ENCODE measurements around the gene S100A6. TPM values are rescaled to one million over a fixed set of nuclear protein-coding genes. Genes with fewer than 3 reads are reported as not detected.
"Not testable (repeated sequence)": the region's sequence is repeated elsewhere in the genome, so short reads cannot be mapped to it uniquely, and the experiment has no call there.

The S100A6 gene
- 562 TPM for total RNA-seq

GRCh38 chr1:153535242-153536011 is at the start of gene S100A6:
S100A6 (minus strand) TSS chr1:153535991; CDS start chr1:153535339, 652 bp downstream.
- Histone ChIP-seq H3K27me3 (no peaks in the 10 kb centered on the region), H3K9me3 (no peaks in the 10 kb centered on the region), H3K4me1 (peaks cover 72% of the 10 kb centered on the region), H3K27ac (peak within 1 kb of the TSS; percentile 100), H3K36me3 (peaks cover 0 to 4% of the 10 kb centered on the region in 2 donors), H3K4me3 (peak within 1 kb of the TSS; percentile 96 to 99)
- TF ChIP-seq POLR2A (IDR thresholded peaks at IDR 0.05) (peak in 1 of 2 donors; percentile 27), CTCF (IDR thresholded peaks at IDR 0.05) (peak in 1 of 3 experiments; percentile 6), POLR2AphosphoS5 (IDR thresholded peaks at IDR 0.05; ENCODE audit: insufficient read depth in 1 of 2, low read depth in 1 of 2) (peak in 1 of 2 donors; percentile 3)
- peak in 1 of 2 donors; percentile 96 for DNase-seq (ENCODE audit: extremely low spot score in 2 of 2)
- intact Hi-C loops (cut with DNase I): no loop called here

GRCh38 chr1:153585006-153585405 is 49.2 kb upstream of the S100A6 start:
- no peak for DNase-seq (ENCODE audit: extremely low spot score in 2 of 2)
- H3K27me3 ChIP-seq: no peaks in the 10 kb centered on the region
- no peak overlapping the region for H3K27ac ChIP-seq
- intact Hi-C loops (cut with DNase I): no loop called here
- no peak for TF ChIP-seq POLR2AphosphoS5 (IDR thresholded peaks at IDR 0.05; ENCODE audit: insufficient read depth in 1 of 2, low read depth in 1 of 2)
- TF ChIP-seq CTCF (IDR thresholded peaks at IDR 0.05): no peak
- TF ChIP-seq POLR2A (IDR thresholded peaks at IDR 0.05): no peak
- no peaks in the 10 kb centered on the region for H3K4me1 ChIP-seq
- H3K36me3 ChIP-seq: no peaks in the 10 kb centered on the region
- H3K4me3 ChIP-seq: no peak overlapping the region
- H3K9me3 ChIP-seq: no peaks in the 10 kb centered on the region

- Histone ChIP-seq H3K27ac (no peak overlapping the region), H3K9me3 (no peaks in the 10 kb centered on the region), H3K36me3 (no peaks in the 10 kb centered on the region), H3K4me1 (no peaks in the 10 kb centered on the region), H3K27me3 (no peaks in the 10 kb centered on the region), H3K4me3 (no peak overlapping the region)
- no peak for DNase-seq (ENCODE audit: extremely low spot score in 2 of 2)
- intact Hi-C loops (cut with DNase I): no loop called here
- TF ChIP-seq POLR2A (IDR thresholded peaks at IDR 0.05) (no peak), POLR2AphosphoS5 (IDR thresholded peaks at IDR 0.05; ENCODE audit: insufficient read depth in 1 of 2, low read depth in 1 of 2) (no peak), CTCF (IDR thresholded peaks at IDR 0.05) (no peak)
These were observed 48.2 kb upstream of the S100A6 start for GRCh38 chr1:153583976-153584375.

GRCh38 chr1:153583514-153583913 is 47.7 kb upstream of the S100A6 start:
- H3K9me3 ChIP-seq; H3K36me3 ChIP-seq; intact Hi-C loops (cut with DNase I); H3K27me3 ChIP-seq; DNase-seq (ENCODE audit: extremely low spot score in 2 of 2); H3K4me1 ChIP-seq; H3K27ac ChIP-seq; H3K4me3 ChIP-seq: not testable (repeated sequence)

- DNase-seq (ENCODE audit: extremely low spot score in 2 of 2); H3K4me1 ChIP-seq; intact Hi-C loops (cut with DNase I); H3K9me3 ChIP-seq; H3K27me3 ChIP-seq; H3K27ac ChIP-seq; H3K36me3 ChIP-seq; H3K4me3 ChIP-seq: not testable (repeated sequence)
These were observed 47.0 kb upstream of the S100A6 start for GRCh38 chr1:153582836-153583235.

- TF ChIP-seq POLR2AphosphoS5 (IDR thresholded peaks at IDR 0.05; ENCODE audit: insufficient read depth in 1 of 2, low read depth in 1 of 2): no peak
- TF ChIP-seq POLR2A (IDR thresholded peaks at IDR 0.05): no peak
- no peak for TF ChIP-seq CTCF (IDR thresholded peaks at IDR 0.05)
- Histone ChIP-seq H3K36me3 (no peaks in the 10 kb centered on the region), H3K27ac (no peak overlapping the region), H3K9me3 (no peaks in the 10 kb centered on the region), H3K4me3 (no peak overlapping the region), H3K4me1 (peaks cover 12% of the 10 kb centered on the region), H3K27me3 (no peaks in the 10 kb centered on the region)
- no peak for DNase-seq (ENCODE audit: extremely low spot score in 2 of 2)
- intact Hi-C loops (cut with DNase I): no loop called here
These were observed 43.1 kb upstream of the S100A6 start for GRCh38 chr1:153578936-153579335.
